Keratinocyte (primary cell): ENCODE measurements around the gene STK11. TPM values are rescaled to one million over a fixed set of nuclear protein-coding genes. Genes with fewer than 3 reads are reported as not detected.

Source experiments
- DNase-seq: peaks from one replicate; pipeline ENCODE4 v3.0.0-alpha.2; 2011; ENCODE audit warnings: low read depth, missing footprints, low spot score
- FAIRE-seq: peaks from 2 replicates; lab custom pipeline; 2011; peaks lifted over from hg19 to GRCh38; lab: Jason Lieb, UNC
- H2AFZ ChIP-seq: 2 replicates; pipeline ENCODE4 v1.6.0; 2012; ENCODE audit warnings: low read length, control low read depth, inconsistent platforms; ENCODE audit not compliant: control insufficient read depth
- H3K27ac ChIP-seq: 2 replicates; pipeline ENCODE4 v1.5.1; 2011; ENCODE audit warnings: low read length; ENCODE audit not compliant: control insufficient read depth, insufficient read depth
- H3K27me3 ChIP-seq: 3 replicates; pipeline ENCODE4 v1.6.0; 2011; ENCODE audit warnings: low read length; ENCODE audit not compliant: control insufficient read depth, insufficient read depth; ENCODE audit errors: extremely low read depth
- H3K36me3 ChIP-seq, 2 experiments: 2 replicates in 1 of 2; 3 replicates in 1 of 2; pipeline ENCODE4 v1.5.1; 2011; ENCODE audit warnings: low read length in 2 of 2, mild to moderate bottlenecking in 1 of 2; ENCODE audit not compliant: control insufficient read depth in 2 of 2, insufficient read depth in 2 of 2; ENCODE audit errors: extremely low read depth in 1 of 2
- H3K4me1 ChIP-seq: 3 replicates; pipeline ENCODE4 v1.5.1; 2011; ENCODE audit warnings: low read length; ENCODE audit not compliant: control insufficient read depth, insufficient read depth; ENCODE audit errors: extremely low read depth
- H3K4me2 ChIP-seq: 3 replicates; pipeline ENCODE4 v1.6.0; 2011; ENCODE audit warnings: low read depth, low read length; ENCODE audit not compliant: control insufficient read depth, insufficient read depth; ENCODE audit errors: extremely low read depth
- H3K4me3 ChIP-seq, 3 experiments: fragments of 200-600 bp in 1 of 3; sonication (generic) in 1 of 3; 2 replicates in 2 of 3; 3 replicates in 1 of 3; pipeline ENCODE4 v1.5.1; 2011 to 2016; ENCODE audit warnings: low read length in 3 of 3, mild to moderate bottlenecking in 3 of 3, control low read depth in 2 of 3, inconsistent platforms in 1 of 3, low read depth in 1 of 3, mixed read lengths in 1 of 3, mixed run types in 1 of 3, moderate library complexity in 1 of 3; ENCODE audit not compliant: control insufficient read depth in 2 of 3, insufficient read depth in 2 of 3; ENCODE audit errors: extremely low read depth in 1 of 3
- H3K79me2 ChIP-seq: 2 replicates; pipeline ENCODE4 v1.6.0; 2012; ENCODE audit warnings: low read length; ENCODE audit not compliant: control insufficient read depth, insufficient read depth
- H3K9ac ChIP-seq: 3 replicates; pipeline ENCODE4 v1.6.0; 2011; ENCODE audit warnings: low read length; ENCODE audit not compliant: control insufficient read depth, insufficient read depth; ENCODE audit errors: extremely low read depth
- H3K9me1 ChIP-seq: 3 replicates; pipeline ENCODE4 v1.6.0; 2011; ENCODE audit warnings: low read length; ENCODE audit not compliant: control insufficient read depth, insufficient read depth; ENCODE audit errors: extremely low read depth
- H3K9me3 ChIP-seq: 2 replicates; pipeline ENCODE4 v1.5.1; 2012; ENCODE audit warnings: low read depth, low read length; ENCODE audit not compliant: control insufficient read depth
- H4K20me1 ChIP-seq: 3 replicates; pipeline ENCODE4 v1.6.0; 2011; ENCODE audit warnings: low read length; ENCODE audit not compliant: control insufficient read depth, insufficient read depth; ENCODE audit errors: extremely low read depth
- EZH2 ChIP-seq: IDR thresholded peaks from one replicate; pipeline ENCODE4 v1.6.1; 2012; ENCODE audit warnings: inconsistent platforms, mild to moderate bottlenecking, low read length, moderate library complexity
- dilution Hi-C: fragments of 300-500 bp; cut with MboI; formaldehyde crosslinking; loops from one replicate; pipeline ENCODE4 v1.7.0; 2020; ENCODE audit warnings: low sequenced_read_pairs; ENCODE audit not compliant: extremely low pct_ligation_motif_present
- polyA plus RNA-seq, 5 experiments: library from polyadenylated mRNA; depleted of rRNA in 3 of 5; stranded (reverse) in 3 of 5; stranded (forward) in 1 of 5; unstranded in 1 of 5; fragments of >200 nt; gene quantifications; 1 replicate in 1 of 5; 2 replicates in 3 of 5; 3 replicates in 1 of 5; pipeline versions ENCODE4 v1.2.1 to v1.2.3, GENCODE V29; 2011 to 2012; ENCODE audit warnings: missing spikeins in 2 of 5, low read depth in 1 of 5, low replicate concordance in 1 of 5
- TF ChIP-seq, protein P1 (sequence below), 3 experiments: IDR thresholded peaks in 1 of 3; conservative IDR thresholded peaks in 1 of 3; optimal IDR thresholded peaks in 1 of 3; 2 replicates in 2 of 3; 3 replicates in 1 of 3; pipeline versions ENCODE3 to v1.5.1; 2011; ENCODE audit warnings: low read length in 3 of 3, mild to moderate bottlenecking in 3 of 3, moderate library complexity in 2 of 3, control low read depth in 1 of 3, inconsistent platforms in 1 of 3; ENCODE audit not compliant: insufficient read depth in 2 of 3; ENCODE audit errors: extremely low read depth in 1 of 3

STK11 gene
- polyA plus RNA-seq, 1 donor (not counting 4 experiments of a cell fraction or from before 2014, with no cell fraction given) = 24.6 TPM

GRCh38 chr19:1228161-1228957 is 22.8 kb downstream of the STK11 start:
- Histone ChIP-seq H3K4me1 (peaks cover 14% of the 10 kb centered on the region), H3K9me3 (no peaks in the 10 kb centered on the region), H3K27me3 (no peaks in the 10 kb centered on the region), H4K20me1 (peaks cover 2% of the 10 kb centered on the region), H3K9ac (no peak overlapping the region), H2AFZ (no peak overlapping the region), H3K36me3 (peaks cover 5 to 14% of the 10 kb centered on the region in 2 experiments), H3K4me3 (no peak overlapping the region), H3K9me1 (no peaks in the 10 kb centered on the region), H3K4me2 (no peak overlapping the region), H3K27ac (no peak overlapping the region), H3K79me2 (no peaks in the 10 kb centered on the region)
- TF ChIP-seq, protein P1, sequence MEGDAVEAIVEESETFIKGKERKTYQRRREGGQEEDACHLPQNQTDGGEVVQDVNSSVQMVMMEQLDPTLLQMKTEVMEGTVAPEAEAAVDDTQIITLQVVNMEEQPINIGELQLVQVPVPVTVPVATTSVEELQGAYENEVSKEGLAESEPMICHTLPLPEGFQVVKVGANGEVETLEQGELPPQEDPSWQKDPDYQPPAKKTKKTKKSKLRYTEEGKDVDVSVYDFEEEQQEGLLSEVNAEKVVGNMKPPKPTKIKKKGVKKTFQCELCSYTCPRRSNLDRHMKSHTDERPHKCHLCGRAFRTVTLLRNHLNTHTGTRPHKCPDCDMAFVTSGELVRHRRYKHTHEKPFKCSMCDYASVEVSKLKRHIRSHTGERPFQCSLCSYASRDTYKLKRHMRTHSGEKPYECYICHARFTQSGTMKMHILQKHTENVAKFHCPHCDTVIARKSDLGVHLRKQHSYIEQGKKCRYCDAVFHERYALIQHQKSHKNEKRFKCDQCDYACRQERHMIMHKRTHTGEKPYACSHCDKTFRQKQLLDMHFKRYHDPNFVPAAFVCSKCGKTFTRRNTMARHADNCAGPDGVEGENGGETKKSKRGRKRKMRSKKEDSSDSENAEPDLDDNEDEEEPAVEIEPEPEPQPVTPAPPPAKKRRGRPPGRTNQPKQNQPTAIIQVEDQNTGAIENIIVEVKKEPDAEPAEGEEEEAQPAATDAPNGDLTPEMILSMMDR (optimal IDR thresholded peaks at IDR 0.05 in 1 of 3, IDR thresholded peaks at IDR 0.05 in 1 of 3, conservative IDR thresholded peaks at IDR 0.05 in 1 of 3; ENCODE audit: extremely low read depth in 1 of 3, insufficient read depth in 2 of 3, low read length in 3 of 3) = no peak
- TF ChIP-seq EZH2 = no peak
- FAIRE-seq (no peak), DNase-seq (no peak)
- dilution Hi-C loops = no loop called here

DNA sequence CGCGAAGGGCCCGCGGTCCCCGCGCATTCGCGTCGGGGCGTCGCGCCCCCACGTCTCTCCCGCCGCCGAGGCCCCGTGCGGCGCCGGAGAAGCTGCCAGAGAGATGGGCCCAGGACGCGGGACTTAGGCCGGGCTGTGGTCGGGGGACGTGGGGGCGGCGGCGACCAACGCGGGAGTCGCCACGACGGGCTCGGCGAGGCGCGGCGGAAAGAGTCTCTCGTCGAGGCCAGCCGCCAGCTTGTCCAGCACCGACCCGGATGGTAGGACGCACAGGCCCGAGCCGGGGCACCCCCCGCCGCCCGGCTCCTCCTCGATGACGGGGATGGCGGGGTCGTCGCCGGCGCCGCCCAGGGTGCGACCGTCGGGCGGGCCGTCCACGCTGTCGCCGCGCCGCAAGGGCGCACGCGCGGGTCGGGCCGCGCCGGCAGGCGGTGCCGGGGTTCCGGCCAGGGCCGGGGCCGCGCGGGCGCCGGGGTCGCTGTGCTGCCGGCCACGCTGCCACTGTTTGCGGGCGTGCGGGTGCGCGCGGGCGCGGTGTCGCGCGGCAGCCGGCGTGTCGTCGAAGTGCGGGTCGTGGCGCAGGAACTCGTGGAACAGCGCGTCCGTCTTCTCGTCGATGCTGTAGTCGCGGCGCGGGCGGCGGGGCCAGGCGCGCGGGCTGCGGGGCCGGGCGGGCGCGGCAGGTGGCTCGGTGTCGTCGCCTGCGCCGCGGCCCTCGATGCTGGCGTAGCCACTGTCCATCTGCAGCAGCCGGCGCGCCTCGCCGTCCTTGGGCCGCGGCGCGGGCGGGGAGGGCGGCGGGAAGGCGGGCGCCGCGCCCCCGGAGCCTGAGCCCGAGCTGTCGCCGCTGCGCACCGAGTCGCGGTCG is 23.7 kb downstream of the STK11 start:
- Histone ChIP-seq H3K36me3 (peaks cover 9 to 19% of the 10 kb centered on the region in 2 experiments), H3K9me1 (no peaks in the 10 kb centered on the region), H4K20me1 (peaks cover 2% of the 10 kb centered on the region), H3K4me2 (no peak overlapping the region), H3K9me3 (no peaks in the 10 kb centered on the region), H3K9ac (no peak overlapping the region), H3K27me3 (no peaks in the 10 kb centered on the region), H3K27ac (no peak overlapping the region), H2AFZ (no peak overlapping the region), H3K4me1 (peaks cover 15% of the 10 kb centered on the region), H3K4me3 (no peak overlapping the region), H3K79me2 (no peaks in the 10 kb centered on the region)
- no peak for FAIRE-seq
- dilution Hi-C loops = no loop called here
- no peak for DNase-seq
- no peak for TF ChIP-seq EZH2
- TF ChIP-seq, protein P1 (optimal IDR thresholded peaks at IDR 0.05 in 1 of 3, IDR thresholded peaks at IDR 0.05 in 1 of 3, conservative IDR thresholded peaks at IDR 0.05 in 1 of 3; ENCODE audit: extremely low read depth in 1 of 3, insufficient read depth in 2 of 3, low read length in 3 of 3) = no peak
